Measurements from ENCODE around the gene PPFIA4.

DNA sequence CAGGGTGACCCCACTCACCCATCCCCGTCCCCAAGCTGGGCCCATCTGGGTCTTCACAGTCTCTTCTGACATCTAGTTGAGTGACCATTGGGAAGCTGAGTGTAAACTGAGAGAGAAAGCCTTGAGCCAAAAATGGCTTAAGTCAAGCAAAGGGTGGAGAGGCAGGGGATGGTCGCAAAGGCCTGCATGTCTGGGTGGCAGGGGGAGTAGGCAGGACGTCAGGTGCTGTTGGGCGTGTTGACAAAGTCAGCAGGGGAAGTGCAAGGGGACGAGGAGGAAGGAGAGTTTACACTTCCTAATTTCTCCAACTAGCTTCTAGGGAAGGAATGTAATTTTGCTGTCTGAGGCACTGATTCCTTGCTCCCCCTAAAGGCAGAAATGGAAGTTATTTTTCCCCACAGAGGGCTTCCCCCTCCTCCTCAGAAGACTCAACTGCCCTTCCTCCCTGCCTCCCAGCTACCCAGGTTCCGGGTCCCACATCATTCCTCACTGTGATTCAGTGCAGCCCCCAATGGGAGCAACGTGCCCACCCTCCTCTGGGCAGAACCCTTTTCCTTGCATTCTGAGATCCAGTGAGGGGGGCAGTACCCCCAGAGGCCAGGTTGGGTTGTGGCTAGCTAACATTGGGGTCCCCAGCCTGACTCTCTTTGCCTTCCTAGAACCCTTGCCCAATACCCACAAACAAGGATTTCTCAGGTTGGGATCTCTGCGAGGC is 100.0 kb downstream of the PPFIA4 start:
- TF ChIP-seq, protein P1, sequence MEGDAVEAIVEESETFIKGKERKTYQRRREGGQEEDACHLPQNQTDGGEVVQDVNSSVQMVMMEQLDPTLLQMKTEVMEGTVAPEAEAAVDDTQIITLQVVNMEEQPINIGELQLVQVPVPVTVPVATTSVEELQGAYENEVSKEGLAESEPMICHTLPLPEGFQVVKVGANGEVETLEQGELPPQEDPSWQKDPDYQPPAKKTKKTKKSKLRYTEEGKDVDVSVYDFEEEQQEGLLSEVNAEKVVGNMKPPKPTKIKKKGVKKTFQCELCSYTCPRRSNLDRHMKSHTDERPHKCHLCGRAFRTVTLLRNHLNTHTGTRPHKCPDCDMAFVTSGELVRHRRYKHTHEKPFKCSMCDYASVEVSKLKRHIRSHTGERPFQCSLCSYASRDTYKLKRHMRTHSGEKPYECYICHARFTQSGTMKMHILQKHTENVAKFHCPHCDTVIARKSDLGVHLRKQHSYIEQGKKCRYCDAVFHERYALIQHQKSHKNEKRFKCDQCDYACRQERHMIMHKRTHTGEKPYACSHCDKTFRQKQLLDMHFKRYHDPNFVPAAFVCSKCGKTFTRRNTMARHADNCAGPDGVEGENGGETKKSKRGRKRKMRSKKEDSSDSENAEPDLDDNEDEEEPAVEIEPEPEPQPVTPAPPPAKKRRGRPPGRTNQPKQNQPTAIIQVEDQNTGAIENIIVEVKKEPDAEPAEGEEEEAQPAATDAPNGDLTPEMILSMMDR (IDR thresholded peaks at IDR 0.05; ENCODE audit: low read length): peak; percentile 37
- no peak for TF ChIP-seq EZH2 (optimal IDR thresholded peaks at IDR 0.05; ENCODE audit: low read depth, low read length)

Measured in MM.1S (cell line).